A549 (cell line): Measurements from ENCODE around the gene PKD1.

Experiments used
- ELK1 ChIP-seq: fragments of 150-350 bp; IDR thresholded peaks from 2 replicates; pipeline ENCODE4 v1.6.1; 2014; ENCODE audit warnings: low read depth, mild to moderate bottlenecking, low read length
- EP300 ChIP-seq, 2 experiments: fragments of >200 bp; sonication (Bioruptor Twin); formaldehyde crosslinking; IDR thresholded peaks; 2 replicates in 1 of 2; 3 replicates in 1 of 2; pipeline ENCODE4 v1.6.1; 2016 to 2017
- POLR2A ChIP-seq: IDR thresholded peaks from 2 replicates; pipeline ENCODE4 v1.6.1; 2012; ENCODE audit warnings: mild to moderate bottlenecking, low read length
- RFX5 ChIP-seq: fragments of 450-650 bp; IDR thresholded peaks from 2 replicates; pipeline ENCODE4 v1.7.1; 2014; ENCODE audit warnings: antibody characterized with exemption, mild to moderate bottlenecking, moderate library complexity
- TF ChIP-seq, protein P1 (sequence below): fragments of >200 bp; sonication (Bioruptor Twin); formaldehyde crosslinking; IDR thresholded peaks from 3 replicates; pipeline ENCODE4 v1.5.1; 2016

GRCh38 chr16:2086812-2087747 lies 48.6 kb downstream of the PKD1 start:
- TF ChIP-seq, protein P1, sequence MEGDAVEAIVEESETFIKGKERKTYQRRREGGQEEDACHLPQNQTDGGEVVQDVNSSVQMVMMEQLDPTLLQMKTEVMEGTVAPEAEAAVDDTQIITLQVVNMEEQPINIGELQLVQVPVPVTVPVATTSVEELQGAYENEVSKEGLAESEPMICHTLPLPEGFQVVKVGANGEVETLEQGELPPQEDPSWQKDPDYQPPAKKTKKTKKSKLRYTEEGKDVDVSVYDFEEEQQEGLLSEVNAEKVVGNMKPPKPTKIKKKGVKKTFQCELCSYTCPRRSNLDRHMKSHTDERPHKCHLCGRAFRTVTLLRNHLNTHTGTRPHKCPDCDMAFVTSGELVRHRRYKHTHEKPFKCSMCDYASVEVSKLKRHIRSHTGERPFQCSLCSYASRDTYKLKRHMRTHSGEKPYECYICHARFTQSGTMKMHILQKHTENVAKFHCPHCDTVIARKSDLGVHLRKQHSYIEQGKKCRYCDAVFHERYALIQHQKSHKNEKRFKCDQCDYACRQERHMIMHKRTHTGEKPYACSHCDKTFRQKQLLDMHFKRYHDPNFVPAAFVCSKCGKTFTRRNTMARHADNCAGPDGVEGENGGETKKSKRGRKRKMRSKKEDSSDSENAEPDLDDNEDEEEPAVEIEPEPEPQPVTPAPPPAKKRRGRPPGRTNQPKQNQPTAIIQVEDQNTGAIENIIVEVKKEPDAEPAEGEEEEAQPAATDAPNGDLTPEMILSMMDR: no peak
- TF ChIP-seq EP300 (IDR thresholded peaks at IDR 0.05) (no peak), POLR2A (no peak), ELK1 (no peak), RFX5 (no peak)
